H1 (cell line): Measurements from ENCODE around the gene IL12RB2. TPM values are rescaled to one million over a fixed set of nuclear protein-coding genes. Genes with fewer than 3 reads are reported as not detected.

Source experiments
- BCL11A ChIP-seq, 2 experiments: IDR thresholded peaks; one replicate each; pipeline ENCODE4 v1.6.1; 2011; ENCODE audit warnings: low read depth in 2 of 2, low read length in 2 of 2, mild to moderate bottlenecking in 2 of 2
- EGR1 ChIP-seq: IDR thresholded peaks from 2 replicates; pipeline ENCODE4 v1.6.1; 2011; ENCODE audit warnings: low read depth, low read length, borderline replicate concordance
- MAFK ChIP-seq: IDR thresholded peaks from 2 replicates; pipeline ENCODE4 v1.6.1; 2012; ENCODE audit warnings: low read depth, mild to moderate bottlenecking, improper control_type of control experiment, low read length
- NANOG ChIP-seq: IDR thresholded peaks from 2 replicates; pipeline ENCODE4 v1.6.1; 2011; ENCODE audit warnings: low read length, low read depth, mild to moderate bottlenecking, inconsistent platforms; ENCODE audit not compliant: insufficient read depth, poor library complexity, severe bottlenecking
- polyA plus RNA-seq, 7 experiments: library from polyadenylated mRNA; depleted of rRNA in 3 of 7; stranded (reverse) in 5 of 7; unstranded in 2 of 7; fragments of >200 nt in 5 of 7; fragments of 200-250 nt in 2 of 7; gene quantifications; 1 replicate in 5 of 7; 2 replicates in 1 of 7; 4 replicates in 1 of 7; pipeline versions ENCODE4 v1.2.1 to v1.2.3, GENCODE V29; 2011 to 2013; ENCODE audit warnings: missing spikeins in 2 of 7, mixed read lengths in 2 of 7
- total RNA-seq: library from RNA; stranded (reverse); fragmentation: NEBNext Ultra II Directional; extraction: Animal tissue kit (Norgen Biotek cat#: 25700); gene quantifications from 2 replicates; pipeline ENCODE4 v1.2.1, GENCODE V29; 2021

The IL12RB2 gene
- total and polyA plus RNA-seq, 2 of the 8 experiments (the other 6 are each of a cell fraction or from before 2014, with no cell fraction given): 1.4 TPM

GRCh38 chr1:67368046-67368514 lies 60.4 kb downstream of the IL12RB2 start (continued):
- no peak for TF ChIP-seq MAFK
- no peak for TF ChIP-seq BCL11A (IDR thresholded peaks at IDR 0.05; ENCODE audit: low read depth in 2 of 2, low read length in 2 of 2)
- TF ChIP-seq EGR1: no peak
- no peak for TF ChIP-seq NANOG
